ENCODE data around the gene MED10.

The MED10 gene

DNA sequence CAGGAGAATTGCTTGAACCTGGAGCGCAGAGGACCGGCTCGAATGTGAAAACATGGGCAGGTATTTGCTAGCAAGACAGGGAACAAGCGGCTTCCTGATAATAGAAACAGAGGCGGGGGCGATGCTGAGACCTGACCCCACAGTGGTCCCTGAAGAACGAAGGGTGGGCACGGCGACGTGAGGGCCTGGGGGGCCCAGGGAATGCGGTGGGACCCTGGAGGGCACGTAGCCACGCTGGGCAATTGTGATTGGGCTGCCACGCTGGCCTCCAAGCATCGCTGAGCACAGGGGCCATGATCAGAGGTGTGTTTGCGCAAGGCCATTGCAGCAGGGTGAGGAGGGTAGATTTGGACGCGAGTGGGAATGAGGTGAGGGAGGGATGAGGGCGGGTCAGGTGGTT is 30.7 kb downstream of the MED10 start:
- no peak for DNase-seq

DNA sequence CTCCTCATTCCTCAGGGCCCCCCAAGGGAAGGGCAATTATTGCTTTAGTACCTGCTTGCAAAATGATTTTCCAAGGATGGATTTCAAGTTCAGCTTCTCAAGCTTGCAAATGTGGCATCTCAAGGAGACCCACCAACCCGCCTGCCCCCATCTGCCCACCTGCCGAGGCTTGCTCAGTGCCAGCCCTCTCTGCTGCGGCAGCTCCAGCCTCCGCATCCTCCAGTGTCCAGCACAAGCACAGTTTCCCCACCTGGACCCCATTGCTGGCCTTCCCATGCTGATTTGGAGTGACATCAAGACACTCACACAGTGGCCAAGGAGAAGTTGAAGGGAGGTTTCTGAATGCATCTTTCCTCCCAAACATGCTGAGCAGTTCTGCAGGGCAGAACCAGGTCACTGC is 31.2 kb downstream of the MED10 start:
- no peak for DNase-seq

DNA sequence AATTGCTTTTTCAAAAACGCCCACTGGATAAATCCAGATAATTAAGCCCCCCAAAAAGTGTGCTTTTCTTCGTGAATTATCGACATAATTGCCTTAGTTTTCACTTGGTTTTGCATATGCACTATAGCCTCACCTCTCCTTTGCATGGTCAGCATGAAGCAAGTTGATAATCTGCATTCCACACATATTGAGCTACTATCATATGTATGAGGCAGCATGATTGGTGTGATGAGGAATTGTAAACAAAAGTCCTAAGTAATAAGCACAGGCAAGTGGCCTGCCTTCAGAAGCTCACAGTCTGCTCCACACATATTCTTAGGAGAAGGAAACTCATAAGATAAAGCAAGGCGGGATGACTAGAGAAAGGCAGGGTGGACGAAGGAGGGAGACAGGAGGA is 33.8 kb downstream of the MED10 start:
- DNase-seq: no peak

DNA sequence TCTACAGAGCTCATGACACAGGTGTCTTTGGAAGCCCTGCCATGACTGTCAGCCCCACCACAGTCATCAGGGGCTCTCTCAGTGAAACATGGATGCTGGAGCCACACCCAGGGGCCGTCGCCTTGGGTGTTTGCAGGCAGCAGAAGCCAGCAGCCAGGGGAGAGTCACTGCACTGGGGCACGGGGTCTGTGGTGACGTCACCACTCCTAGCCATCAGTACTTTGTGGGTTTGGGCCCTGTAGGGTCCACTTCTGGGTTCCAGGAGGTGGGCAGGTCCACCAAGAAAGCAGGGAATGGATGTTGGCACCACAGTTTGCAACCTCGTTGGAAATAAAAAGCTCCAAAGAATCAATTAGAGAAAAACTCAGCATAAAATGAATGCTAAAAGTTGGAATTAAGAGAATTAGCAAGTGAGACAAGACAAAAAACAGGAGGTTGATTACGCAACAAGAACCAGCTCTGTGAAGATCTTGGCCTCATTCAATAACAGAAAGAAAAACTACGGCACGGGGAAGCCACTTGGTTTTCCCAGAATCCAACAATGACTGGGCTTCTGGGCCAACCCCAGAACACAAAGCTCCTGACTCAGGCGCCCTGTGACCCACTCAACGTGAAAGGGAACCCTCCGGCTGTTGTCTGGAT is 34.3 kb downstream of the MED10 start:
- DNase-seq: no peak

DNA sequence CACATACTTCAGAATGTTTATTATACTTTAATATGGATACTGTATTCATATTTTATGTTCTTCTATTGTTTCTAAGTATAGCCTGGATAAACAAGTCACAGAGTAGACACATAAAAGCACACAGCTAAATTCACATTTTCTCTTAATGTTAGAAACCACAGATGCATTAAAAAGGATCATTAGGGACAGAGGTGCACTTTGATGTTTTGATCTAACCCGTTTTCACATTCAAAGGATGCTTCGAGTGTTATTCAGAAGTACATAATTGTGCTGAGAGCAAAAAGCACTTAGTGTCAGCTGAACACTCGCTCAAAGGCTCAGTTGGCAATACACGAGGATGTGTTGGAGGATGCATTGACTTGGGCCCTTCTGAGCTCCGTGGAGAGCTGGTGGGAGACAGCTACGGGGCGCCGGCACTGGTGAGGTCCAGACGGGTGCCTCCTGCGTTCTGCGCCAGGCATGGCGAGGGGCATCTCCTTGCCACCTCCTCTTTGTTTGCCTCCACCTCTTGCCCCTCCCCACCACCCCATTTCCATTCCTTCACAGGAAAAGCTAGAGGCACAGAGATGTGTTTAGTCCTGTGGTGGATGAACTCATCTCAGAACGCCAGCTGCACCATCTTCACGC is 35.5 kb downstream of the MED10 start:
- DNase-seq: no peak

DNA sequence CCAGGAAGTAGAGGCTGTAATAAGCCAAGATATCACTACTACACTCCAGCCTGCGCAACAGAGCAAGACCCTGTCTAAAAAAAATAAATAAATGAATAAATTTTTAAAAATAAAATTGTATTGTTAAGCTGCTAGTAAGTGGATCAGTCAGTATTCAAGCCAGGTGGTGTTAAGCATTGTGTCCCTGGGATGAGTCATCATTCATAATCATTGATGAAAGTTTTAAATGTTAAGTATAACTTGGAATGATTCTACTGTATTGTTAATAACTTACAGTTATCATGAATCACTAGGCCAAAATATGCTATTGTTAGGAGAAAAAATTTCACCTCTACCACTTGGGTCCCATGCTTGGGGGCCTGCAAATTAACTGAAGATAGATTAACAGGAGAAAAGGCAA is 38.2 kb downstream of the MED10 start:
- DNase-seq: no peak

DNA sequence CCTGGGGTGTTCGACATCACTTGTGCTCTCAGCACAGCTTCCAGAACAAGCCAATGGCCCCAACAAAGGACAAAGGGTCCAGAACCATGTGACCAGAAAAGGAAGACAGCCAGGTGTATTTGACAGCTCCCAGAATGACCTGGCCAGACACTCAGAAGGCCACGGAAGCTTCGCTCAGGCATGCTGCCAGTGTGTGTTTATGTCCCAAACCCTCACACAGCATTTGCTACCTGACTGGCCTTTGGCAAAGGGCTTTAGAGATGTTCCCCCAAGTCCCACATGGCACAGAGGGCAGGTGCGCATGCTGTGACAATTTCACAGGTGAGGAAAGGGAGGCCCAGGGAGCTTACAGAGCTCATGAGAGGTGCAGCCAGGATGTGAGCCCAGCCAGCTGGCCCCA is 39.5 kb downstream of the MED10 start:
- DNase-seq: no peak

DNA sequence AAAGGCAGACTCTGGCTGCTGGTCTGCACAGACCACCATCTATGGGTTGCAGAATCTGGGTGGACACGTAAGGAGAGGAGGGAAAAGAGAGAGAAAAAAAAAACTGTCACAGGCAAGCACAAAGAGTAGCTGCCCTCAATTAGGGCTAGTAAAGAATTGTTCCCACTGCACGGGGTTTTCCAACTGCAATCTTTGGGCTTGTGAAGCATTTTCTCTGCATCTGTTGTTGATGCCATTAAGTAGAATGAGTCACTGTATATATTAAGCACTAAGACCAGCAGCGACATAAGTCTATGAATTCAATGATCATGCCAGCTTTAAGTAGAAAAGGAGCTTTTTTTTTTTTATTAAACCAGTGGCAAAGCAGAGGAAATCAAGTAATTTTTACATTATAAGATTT is 40.2 kb downstream of the MED10 start:
- no peak for DNase-seq

DNA sequence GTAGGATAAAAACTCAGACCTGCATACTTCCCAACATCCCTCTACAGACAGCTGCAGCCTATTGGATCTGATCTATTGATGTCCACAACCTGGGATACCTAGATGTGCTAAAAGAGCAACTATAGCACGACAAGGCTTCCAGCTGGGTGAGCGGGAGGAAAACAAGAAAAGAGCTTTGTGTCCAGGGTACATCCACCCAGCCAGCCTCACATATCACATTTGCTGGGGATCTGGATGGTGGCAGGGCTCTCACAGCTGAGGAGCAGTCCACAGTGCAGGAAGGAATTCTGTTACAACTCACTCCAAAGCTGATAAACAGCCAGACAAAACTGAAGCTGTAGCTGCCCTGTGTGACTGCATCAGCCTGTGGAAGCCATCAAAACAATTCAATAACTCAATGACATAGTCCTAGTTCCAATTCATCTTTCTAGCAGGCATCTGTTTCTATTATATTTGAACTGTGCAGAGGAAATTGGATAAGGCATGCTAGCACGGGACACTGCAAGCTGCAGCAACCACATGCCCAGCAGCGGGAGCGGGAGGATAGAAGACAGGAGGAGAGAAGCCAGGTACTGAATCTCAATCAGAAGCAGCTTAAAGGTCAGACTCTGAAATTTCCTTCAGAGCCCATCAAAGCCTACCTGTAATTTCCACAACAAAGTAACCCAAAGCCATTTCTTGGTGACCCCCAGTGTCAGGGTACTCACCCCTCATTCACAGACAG is 45.0 kb downstream of the MED10 start:
- no peak for DNase-seq

DNA sequence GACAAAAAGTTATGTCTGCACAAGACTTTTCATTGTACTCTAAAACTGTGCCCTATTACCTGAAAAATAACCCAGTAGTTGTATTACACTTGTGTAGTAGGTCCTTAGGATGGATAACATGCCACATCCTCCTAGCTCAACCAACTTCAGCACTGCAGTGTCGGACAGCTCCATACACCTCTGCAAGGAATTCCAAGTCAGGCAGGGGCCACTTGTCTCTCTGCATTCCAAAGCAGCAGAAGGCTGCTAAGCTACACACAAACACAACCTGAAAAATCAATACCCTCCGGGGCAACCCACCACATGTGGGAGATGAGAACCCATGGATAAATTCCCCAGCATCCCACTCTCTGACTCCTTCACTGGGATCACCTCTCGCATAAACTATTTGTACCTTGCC is 50.2 kb downstream of the MED10 start:
- DNase-seq: peak; percentile 13

DNA sequence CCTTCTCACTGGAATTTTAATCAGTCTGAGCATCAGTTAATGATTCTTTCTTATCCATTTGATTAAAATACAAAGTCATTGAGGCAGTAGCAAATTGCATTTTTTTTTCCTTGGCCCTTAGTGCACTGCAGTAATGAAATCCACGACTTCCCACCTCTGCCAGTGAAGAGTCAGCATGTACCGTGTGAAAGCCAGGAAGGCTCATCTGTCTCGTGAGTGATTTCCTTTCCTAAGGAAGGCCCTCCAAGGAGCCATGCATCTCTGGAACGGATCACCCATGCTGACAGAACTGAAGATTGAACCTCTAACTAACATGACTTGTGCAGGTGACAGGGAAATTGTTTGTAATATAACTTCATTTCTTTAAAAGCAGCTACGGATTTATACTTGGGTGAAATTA is 51.6 kb downstream of the MED10 start:
- DNase-seq: no peak

DNA sequence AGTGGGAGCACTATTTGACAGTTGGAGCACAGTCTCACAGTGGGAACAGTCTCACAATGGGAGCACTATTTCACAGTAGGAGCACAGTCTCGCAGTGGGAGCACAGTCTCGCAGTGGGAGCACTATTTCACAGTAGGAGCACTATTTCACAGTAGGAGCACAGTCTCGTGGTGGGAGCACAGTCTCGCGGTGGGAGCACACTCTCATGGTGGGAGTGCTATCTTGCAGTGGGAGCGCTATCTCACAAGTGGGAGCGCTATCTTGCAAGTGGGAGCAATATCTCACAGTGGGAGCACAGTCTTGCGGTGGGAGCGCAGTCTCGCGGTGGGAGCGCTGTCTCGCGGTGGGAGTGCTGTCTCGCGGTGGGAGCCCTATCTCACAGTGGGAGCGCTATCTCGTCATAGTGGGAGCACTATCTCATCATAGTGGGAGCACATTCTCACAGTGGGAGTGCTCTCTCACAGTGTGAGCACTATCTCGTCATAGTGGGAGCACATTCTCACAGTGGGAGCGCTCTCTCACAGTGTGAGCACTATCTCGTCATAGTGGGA is 56.1 kb downstream of the MED10 start:
- DNase-seq: no peak

All from MV-4-11 (cell line).